Body of pancreas (tissue), 4 donors: ENCODE data around the gene AP1M2. TPM values are rescaled to one million over a fixed set of nuclear protein-coding genes. Genes with fewer than 3 reads are reported as not detected.
A peak's percentile ranks its signal among the peaks of the same experiment; 100 is the strongest.
"Not testable (repeated sequence)": the region's sequence is repeated elsewhere in the genome, so short reads cannot be mapped to it uniquely, and the experiment has no call there.

ENCODE experiments used
- ATAC-seq: fragments of 150-250 bp; one replicate; pipeline ENCODE4 v1.9.1; 2016
- DNase-seq, 4 donors: peaks; one replicate each; pipeline ENCODE4 v3.0.0-alpha.2; 2019
- H3K27ac ChIP-seq, 4 donors: fragments of 200-600 bp; sonication (generic); 1 replicate in 3 of 4; 2 replicates in 1 of 4; pipeline versions ENCODE4 v1.5.1 to v1.6.1; 2016 to 2019; ENCODE audit warnings: mild to moderate bottlenecking in 1 of 4, mixed read lengths in 1 of 4, moderate library complexity in 1 of 4
- H3K27me3 ChIP-seq, 2 donors: fragments of 200-600 bp; sonication (generic); one replicate each; pipeline ENCODE4 v1.6.0; 2016; ENCODE audit warnings: mild to moderate bottlenecking in 1 of 2
- H3K36me3 ChIP-seq, 2 donors: fragments of 200-600 bp; sonication (generic); replicated peaks in 1 of 2; 2 replicates each; pipeline ENCODE4 v1.5.1; 2016; ENCODE audit warnings: low read depth in 2 of 2; ENCODE audit not compliant: insufficient read depth in 1 of 2
- H3K4me1 ChIP-seq: fragments of 200-600 bp; sonication (generic); one replicate; pipeline ENCODE4 v1.6.0; 2016
- H3K4me3 ChIP-seq, 2 donors: fragments of 200-600 bp; sonication (generic); 1 replicate in 1 of 2; 2 replicates in 1 of 2; pipeline ENCODE4 v1.5.1; 2016 to 2019
- H3K9me3 ChIP-seq, 3 donors: fragments of 200-600 bp; sonication (generic); 1 replicate in 2 of 3; 2 replicates in 1 of 3; pipeline ENCODE4 v1.5.1; 2016
- POLR2A ChIP-seq, 3 donors: fragments of 450-650 bp; IDR thresholded peaks; one replicate each; pipeline ENCODE4 v1.6.1; 2016; ENCODE audit warnings: antibody characterized with exemption in 3 of 3, mild to moderate bottlenecking in 2 of 3
- WGBS, 2 donors: methylation state at CpG; one replicate each; pipeline ENCODE4 v1.1.5; 2017; 5-methylcytosine and 5-hydroxymethylcytosine counted together
- intact Hi-C: fragments of 100-400 bp; cut with DNase I; formaldehyde crosslinking; loops from one replicate; pipeline ENCODE4 v1.15.1; 2023
- total RNA-seq, 2 donors: library from RNA; depleted of rRNA; stranded (reverse); fragments of >200 nt; gene quantifications; one replicate each; pipeline ENCODE4 v1.1.0, GENCODE V29; 2016
- TF ChIP-seq, protein P1 (sequence below), 7 experiments: fragments of 450-650 bp in 4 of 7; fragments of 200-600 bp in 3 of 7; sonication (generic) in 3 of 7; IDR thresholded peaks; one replicate each; pipeline ENCODE4 v1.5.1; 2016 to 2019; ENCODE audit warnings: antibody characterized with exemption in 7 of 7

The AP1M2 gene
- total RNA-seq, 2 donors from 2014 or later: 25.7 to 30.6 TPM

DNA sequence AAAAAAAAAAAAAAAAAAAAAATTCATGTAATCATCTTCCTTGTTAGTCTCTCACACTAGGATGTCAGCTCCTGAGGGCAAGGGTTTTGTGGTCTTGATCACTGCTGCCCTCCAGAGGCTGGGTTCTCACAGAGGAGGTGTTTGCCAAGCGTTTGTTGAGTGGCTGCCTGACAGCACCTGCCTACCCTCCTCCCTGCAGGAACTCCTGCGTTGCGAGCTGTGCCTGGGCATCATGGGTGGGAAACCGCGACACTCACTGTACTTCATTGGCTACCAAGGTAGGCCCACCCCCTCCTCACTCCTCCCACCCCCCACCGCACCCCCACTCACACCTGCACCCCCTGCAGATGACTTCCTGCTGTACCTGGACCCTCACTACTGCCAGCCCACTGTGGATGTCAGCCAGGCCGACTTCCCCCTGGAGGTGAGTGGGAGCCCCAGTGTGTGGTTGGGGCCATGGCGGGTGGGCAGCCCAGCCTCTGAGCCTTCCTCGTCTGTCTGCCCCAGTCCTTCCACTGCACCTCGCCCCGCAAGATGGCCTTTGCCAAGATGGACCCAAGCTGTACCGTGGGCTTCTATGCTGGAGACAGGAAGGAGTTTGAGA lies 35.3 kb downstream of the AP1M2 start:
- no peaks in the 10 kb centered on the region for H3K27me3 ChIP-seq
- H3K27ac ChIP-seq: no peak overlapping the region
- WGBS, 2 donors: 85 to 90% methylated on average over 5 to 12 of the region's 12 CpGs
- DNase-seq (peak; percentile 40 to 62 (median 56)), ATAC-seq (no peak)
- peaks cover 0 to 23% of the 10 kb centered on the region in 2 donors for H3K36me3 ChIP-seq
- intact Hi-C loops: no loop called here
- no peaks in the 10 kb centered on the region for H3K9me3 ChIP-seq
- TF ChIP-seq POLR2A (IDR thresholded peaks at IDR 0.05): no peak
- TF ChIP-seq, protein P1, sequence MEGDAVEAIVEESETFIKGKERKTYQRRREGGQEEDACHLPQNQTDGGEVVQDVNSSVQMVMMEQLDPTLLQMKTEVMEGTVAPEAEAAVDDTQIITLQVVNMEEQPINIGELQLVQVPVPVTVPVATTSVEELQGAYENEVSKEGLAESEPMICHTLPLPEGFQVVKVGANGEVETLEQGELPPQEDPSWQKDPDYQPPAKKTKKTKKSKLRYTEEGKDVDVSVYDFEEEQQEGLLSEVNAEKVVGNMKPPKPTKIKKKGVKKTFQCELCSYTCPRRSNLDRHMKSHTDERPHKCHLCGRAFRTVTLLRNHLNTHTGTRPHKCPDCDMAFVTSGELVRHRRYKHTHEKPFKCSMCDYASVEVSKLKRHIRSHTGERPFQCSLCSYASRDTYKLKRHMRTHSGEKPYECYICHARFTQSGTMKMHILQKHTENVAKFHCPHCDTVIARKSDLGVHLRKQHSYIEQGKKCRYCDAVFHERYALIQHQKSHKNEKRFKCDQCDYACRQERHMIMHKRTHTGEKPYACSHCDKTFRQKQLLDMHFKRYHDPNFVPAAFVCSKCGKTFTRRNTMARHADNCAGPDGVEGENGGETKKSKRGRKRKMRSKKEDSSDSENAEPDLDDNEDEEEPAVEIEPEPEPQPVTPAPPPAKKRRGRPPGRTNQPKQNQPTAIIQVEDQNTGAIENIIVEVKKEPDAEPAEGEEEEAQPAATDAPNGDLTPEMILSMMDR (IDR thresholded peaks at IDR 0.05): peak in 4 of 7 experiments; percentile 28 to 54 (median 42)
- no peaks in the 10 kb centered on the region for H3K4me1 ChIP-seq
- no peak overlapping the region for H3K4me3 ChIP-seq

DNA sequence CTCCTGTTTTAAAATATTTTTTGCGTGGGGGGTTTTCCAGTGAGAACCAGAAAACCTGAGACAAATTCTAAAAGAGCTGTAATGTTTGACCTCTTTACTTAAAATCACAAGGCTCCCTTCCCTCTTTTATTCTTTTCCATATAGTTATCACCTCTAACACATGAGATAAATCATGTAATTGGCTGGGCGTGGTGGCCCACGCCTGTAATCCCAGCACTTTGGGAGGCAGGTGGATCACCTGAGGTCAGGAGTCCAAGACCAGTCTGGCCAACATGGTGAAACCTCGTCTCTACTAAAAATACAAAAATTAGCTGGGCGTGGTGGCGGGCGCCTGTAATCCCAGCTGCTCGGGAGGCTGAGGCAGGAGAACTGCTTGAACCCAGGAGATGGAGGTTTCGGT lies 36.1 kb downstream of the AP1M2 start:
- DNase-seq, H3K27me3 ChIP-seq, H3K27ac ChIP-seq, H3K4me3 ChIP-seq, H3K9me3 ChIP-seq, intact Hi-C loops, ATAC-seq, H3K4me1 ChIP-seq: not testable (repeated sequence)
- 88 to 93% methylated on average over 6 to 9 of the region's 9 CpGs for WGBS, 2 donors
- peaks cover 0 to 25% of the 10 kb centered on the region in 2 donors for H3K36me3 ChIP-seq

DNA sequence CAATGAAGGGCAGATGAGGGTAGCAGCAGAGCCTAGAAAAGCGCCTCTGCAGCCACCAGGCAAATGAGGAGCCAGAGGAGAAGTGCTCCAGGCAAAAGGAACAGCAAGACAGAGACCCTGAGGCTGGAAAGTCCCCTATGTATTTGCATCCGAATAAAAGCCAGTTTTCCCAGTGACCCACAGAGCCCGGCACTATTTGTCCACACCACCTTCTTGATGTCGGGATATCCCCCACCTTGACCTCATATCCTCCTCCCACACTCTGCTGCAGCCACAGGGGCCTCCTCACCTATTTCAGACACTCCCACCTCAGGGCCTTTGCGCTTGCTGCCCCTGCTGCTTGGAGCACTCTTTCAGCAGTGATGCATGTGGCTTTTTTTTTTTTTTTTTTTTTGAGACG lies 36.8 kb downstream of the AP1M2 start:
- Histone ChIP-seq H3K4me3 (no peak overlapping the region), H3K36me3 (peaks cover 0 to 23% of the 10 kb centered on the region in 2 donors), H3K27me3 (no peaks in the 10 kb centered on the region), H3K9me3 (no peaks in the 10 kb centered on the region), H3K4me1 (peaks cover 6% of the 10 kb centered on the region), H3K27ac (no peak overlapping the region)
- DNase-seq (no peak), ATAC-seq (no peak)
- TF ChIP-seq POLR2A (IDR thresholded peaks at IDR 0.05): no peak
- TF ChIP-seq, protein P1 (IDR thresholded peaks at IDR 0.05): no peak
- 78 to 92% methylated on average over 6 of the region's 6 CpGs for WGBS, 2 donors
- intact Hi-C loops: no loop called here

DNA sequence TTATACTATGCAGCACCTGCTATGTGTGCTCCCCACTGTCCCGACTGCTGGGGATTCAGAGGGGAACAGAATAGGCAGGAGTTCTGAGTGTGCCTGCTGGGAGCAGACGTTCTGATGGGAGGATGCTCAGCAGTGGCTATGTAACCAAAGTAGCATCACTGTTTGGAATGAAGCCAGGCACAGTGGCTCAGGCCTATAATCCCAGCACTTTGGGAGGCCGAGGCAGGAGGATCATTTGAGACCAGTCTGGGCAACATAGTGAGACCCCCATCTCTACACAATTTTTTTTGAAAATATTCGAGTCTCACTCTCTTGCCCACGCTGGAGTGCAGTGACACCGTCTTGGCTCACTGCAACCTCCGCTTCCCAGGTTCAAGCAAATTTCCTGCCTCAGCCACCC lies 37.4 kb downstream of the AP1M2 start:
- 91 to 100% methylated on average over 6 to 7 of the region's 7 CpGs for whole genome bisulfite sequencing, 2 donors
- Histone ChIP-seq H3K36me3 (peaks cover 0 to 23% of the 10 kb centered on the region in 2 donors), H3K27ac (no peak overlapping the region), H3K4me3 (no peak overlapping the region), H3K27me3 (no peaks in the 10 kb centered on the region), H3K9me3 (no peaks in the 10 kb centered on the region), H3K4me1 (peaks cover 12% of the 10 kb centered on the region)
- intact Hi-C loops: no loop called here
- DNase-seq: no peak
- TF ChIP-seq POLR2A (IDR thresholded peaks at IDR 0.05): no peak
- TF ChIP-seq, protein P1 (IDR thresholded peaks at IDR 0.05): no peak
- ATAC-seq: no peak

DNA sequence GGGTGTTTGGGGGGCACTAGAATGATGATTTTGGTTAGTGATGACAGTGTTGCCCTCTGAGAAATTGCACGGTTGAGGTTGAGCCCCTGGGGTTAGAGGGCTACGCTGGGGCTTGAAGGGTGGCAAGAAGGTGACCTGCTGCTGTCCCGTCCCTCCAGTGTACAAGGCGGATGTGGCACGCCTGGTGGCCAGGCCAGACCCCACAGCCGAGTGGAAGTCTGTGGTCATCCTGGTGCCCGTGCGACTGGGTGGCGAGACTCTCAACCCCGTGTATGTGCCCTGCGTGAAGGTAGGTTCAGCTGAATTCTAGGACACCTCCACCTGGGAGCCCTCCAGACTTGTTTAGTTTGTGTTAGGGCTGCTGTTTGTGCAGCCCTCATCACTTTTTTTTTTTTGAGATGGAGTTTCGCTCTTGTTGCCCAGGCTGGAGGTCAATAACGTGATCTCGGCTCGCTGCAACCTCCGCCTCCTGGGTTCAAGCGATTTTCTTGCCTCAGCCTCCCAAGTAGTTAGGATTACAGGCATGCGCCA lies 38.3 kb downstream of the AP1M2 start:
- no peak for TF ChIP-seq POLR2A (IDR thresholded peaks at IDR 0.05)
- TF ChIP-seq, protein P1 (IDR thresholded peaks at IDR 0.05): no peak
- Histone ChIP-seq H3K36me3 (peaks cover 0 to 23% of the 10 kb centered on the region in 2 donors), H3K4me3 (no peak overlapping the region), H3K27me3 (no peaks in the 10 kb centered on the region), H3K4me1 (peaks cover 19% of the 10 kb centered on the region), H3K27ac (no peak overlapping the region), H3K9me3 (no peaks in the 10 kb centered on the region)
- WGBS, 2 donors: 92 to 93% methylated on average over 14 to 17 of the region's 18 CpGs
- DNase-seq (no peak), ATAC-seq (no peak)
- intact Hi-C loops: no loop called here
